ENCODE results near the gene SCIN. TPM values are rescaled to one million over a fixed set of nuclear protein-coding genes. Genes with fewer than 3 reads are reported as not detected.

SCIN gene
- total RNA-seq, 1 experiment from 2014 or later = 28.3 TPM

DNA sequence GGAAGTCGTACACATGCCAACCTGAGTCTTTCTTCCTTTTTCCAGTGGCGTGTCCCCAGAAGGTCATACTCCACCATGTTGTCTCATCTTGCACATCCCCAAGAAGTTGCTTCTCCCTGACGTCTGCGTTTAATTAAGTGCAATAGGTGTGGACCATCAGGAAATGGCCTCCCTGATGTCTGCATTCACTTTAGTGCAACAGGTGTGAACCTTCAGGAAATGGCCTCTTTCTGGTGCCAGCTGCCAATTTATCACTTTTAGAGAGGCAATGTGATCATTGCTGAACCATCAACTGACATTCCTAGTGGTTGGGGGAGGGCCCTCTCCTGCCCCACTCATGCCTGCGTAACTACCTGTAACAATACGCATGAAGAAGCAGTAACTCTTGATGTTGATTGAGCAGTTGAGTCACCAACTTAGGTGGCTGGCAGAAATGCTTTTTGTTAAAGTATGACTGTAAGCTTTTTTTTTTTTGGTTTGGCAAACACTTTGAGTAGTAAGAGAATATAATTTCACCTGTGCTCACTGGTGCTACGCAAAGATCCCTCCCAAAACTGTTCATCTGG lies 25.8 kb downstream of the SCIN start:
- Mint-ChIP-seq H3K4me3 (ENCODE audit: low read depth, unreplicated experiment) (no peak overlapping the region), H3K9me3 (ENCODE audit: low read depth, unreplicated experiment) (peaks cover 8% of the 10 kb centered on the region), H3K36me3 (ENCODE audit: insufficient read depth, unreplicated experiment) (no peaks in the 10 kb centered on the region), H3K27me3 (ENCODE audit: unreplicated experiment) (no peaks in the 10 kb centered on the region), H3K4me1 (ENCODE audit: low read depth, unreplicated experiment) (no peaks in the 10 kb centered on the region), H3K27ac (ENCODE audit: unreplicated experiment) (no peak overlapping the region)
- no TSS peak for BruUV-seq (replicated peaks)
- intact Hi-C loops (cut with micrococcal nuclease; ENCODE audit: unreplicated experiment) = no loop called here
- CTCF ChIA-PET = interaction anchor here (0.7 kb wide), 1 partner anchor 15 kb away, joined by 4 read pairs; no protein-coding TSS in a partner anchor
- TF ChIP-seq, protein P1, sequence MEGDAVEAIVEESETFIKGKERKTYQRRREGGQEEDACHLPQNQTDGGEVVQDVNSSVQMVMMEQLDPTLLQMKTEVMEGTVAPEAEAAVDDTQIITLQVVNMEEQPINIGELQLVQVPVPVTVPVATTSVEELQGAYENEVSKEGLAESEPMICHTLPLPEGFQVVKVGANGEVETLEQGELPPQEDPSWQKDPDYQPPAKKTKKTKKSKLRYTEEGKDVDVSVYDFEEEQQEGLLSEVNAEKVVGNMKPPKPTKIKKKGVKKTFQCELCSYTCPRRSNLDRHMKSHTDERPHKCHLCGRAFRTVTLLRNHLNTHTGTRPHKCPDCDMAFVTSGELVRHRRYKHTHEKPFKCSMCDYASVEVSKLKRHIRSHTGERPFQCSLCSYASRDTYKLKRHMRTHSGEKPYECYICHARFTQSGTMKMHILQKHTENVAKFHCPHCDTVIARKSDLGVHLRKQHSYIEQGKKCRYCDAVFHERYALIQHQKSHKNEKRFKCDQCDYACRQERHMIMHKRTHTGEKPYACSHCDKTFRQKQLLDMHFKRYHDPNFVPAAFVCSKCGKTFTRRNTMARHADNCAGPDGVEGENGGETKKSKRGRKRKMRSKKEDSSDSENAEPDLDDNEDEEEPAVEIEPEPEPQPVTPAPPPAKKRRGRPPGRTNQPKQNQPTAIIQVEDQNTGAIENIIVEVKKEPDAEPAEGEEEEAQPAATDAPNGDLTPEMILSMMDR (IDR thresholded peaks at IDR 0.05; ENCODE audit: unreplicated experiment) = no peak
- no peak for DNase-seq

DNA sequence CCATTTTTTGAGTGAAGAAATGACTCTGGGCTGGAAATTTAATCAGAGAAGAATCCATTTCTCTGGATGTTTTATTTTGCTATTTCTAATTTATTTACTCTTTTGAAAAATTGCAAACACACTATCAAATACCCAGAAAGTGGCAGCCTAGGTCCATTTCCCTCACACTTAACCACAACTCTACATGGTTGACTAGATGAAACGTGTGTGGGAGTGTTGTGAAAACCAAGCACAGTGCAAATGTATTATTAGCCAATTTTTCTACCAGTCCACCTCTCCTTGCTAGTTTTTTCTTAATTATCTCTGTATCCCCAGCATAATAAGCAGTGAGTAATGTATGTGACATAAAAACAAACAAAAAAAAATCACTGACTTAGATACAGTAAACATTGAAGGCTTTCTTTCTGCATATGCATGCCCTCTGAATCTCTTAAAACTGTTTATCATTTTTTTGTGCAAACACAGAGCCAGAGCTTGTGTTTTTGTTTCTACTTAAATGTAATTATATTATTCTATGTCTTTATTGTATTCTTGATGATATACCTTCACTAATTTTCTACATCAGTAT lies 30.9 kb downstream of the SCIN start:
- Mint-ChIP-seq H3K4me3 (ENCODE audit: low read depth, unreplicated experiment) (no peak overlapping the region), H3K9me3 (ENCODE audit: low read depth, unreplicated experiment) (no peaks in the 10 kb centered on the region), H3K4me1 (ENCODE audit: low read depth, unreplicated experiment) (no peaks in the 10 kb centered on the region), H3K36me3 (ENCODE audit: insufficient read depth, unreplicated experiment) (no peaks in the 10 kb centered on the region), H3K27ac (ENCODE audit: unreplicated experiment) (no peak overlapping the region), H3K27me3 (ENCODE audit: unreplicated experiment) (no peaks in the 10 kb centered on the region)
- no TSS peak for BruUV-seq (replicated peaks)
- TF ChIP-seq, protein P1 (IDR thresholded peaks at IDR 0.05; ENCODE audit: unreplicated experiment) = no peak
- no peak for DNase-seq
- intact Hi-C loops (cut with micrococcal nuclease; ENCODE audit: unreplicated experiment) = no loop called here
- CTCF ChIA-PET = no interaction called here

DNA sequence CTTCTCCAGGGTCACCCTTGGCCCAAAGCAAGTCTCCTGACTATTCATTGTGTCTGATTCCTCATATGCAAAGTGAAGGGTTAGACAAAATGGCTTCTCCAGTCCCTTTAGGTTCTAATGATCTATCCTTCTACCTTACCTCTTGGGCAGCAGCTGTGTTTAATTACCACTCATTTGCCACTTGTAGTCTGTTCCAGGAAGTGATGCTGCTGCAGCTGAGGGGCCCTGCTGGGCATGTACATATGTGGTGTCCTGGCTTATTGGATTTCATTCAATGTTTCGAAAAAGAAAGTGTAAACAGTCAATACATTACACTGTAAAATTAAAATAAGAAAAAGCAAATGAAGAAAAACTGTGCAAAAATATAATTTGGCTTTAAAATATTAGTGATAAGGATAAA lies 36.6 kb downstream of the SCIN start:
- CTCF ChIA-PET = interaction anchor here (0.6 kb wide), 1 partner anchor 34 kb away, joined by 3 read pairs; no protein-coding TSS in a partner anchor
- H3K9me3 Mint-ChIP-seq (ENCODE audit: low read depth, unreplicated experiment) = no peaks in the 10 kb centered on the region
- H3K4me1 Mint-ChIP-seq (ENCODE audit: low read depth, unreplicated experiment) = no peaks in the 10 kb centered on the region
- no TSS peak for BruUV-seq (replicated peaks)
- no peak overlapping the region for H3K27ac Mint-ChIP-seq (ENCODE audit: unreplicated experiment)
- TF ChIP-seq, protein P1 (IDR thresholded peaks at IDR 0.05; ENCODE audit: unreplicated experiment) = no peak
- intact Hi-C loops (cut with micrococcal nuclease; ENCODE audit: unreplicated experiment) = no loop called here
- no peak for DNase-seq
- H3K36me3 Mint-ChIP-seq (ENCODE audit: insufficient read depth, unreplicated experiment) = no peaks in the 10 kb centered on the region
- H3K27me3 Mint-ChIP-seq (ENCODE audit: unreplicated experiment) = no peaks in the 10 kb centered on the region
- no peak overlapping the region for H3K4me3 Mint-ChIP-seq (ENCODE audit: low read depth, unreplicated experiment)

DNA sequence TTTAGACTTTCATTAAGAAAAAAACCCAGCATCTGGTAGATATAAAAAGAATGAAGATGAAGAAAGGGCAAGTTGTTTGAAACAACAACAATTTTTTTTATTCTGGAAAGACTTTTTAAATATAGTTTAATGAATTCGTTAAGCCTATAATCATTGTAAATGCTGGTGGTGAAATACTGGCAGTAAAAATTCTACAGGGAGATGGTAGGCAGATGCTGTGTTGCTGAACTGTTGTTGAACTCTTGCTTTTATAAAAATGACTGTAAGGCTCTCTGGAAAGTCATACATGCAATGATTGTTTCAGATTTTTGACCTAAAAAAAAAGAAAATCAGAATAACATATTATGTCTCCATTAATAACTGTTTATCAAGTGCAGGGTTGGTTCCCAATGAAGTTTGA lies 39.0 kb downstream of the SCIN start:
- Mint-ChIP-seq H3K36me3 (ENCODE audit: insufficient read depth, unreplicated experiment) (no peaks in the 10 kb centered on the region), H3K27me3 (ENCODE audit: unreplicated experiment) (no peaks in the 10 kb centered on the region), H3K4me3 (ENCODE audit: low read depth, unreplicated experiment) (no peak overlapping the region), H3K9me3 (ENCODE audit: low read depth, unreplicated experiment) (no peaks in the 10 kb centered on the region), H3K27ac (ENCODE audit: unreplicated experiment) (no peak overlapping the region), H3K4me1 (ENCODE audit: low read depth, unreplicated experiment) (no peaks in the 10 kb centered on the region)
- DNase-seq = no peak
- TF ChIP-seq, protein P1 (IDR thresholded peaks at IDR 0.05; ENCODE audit: unreplicated experiment) = no peak
- intact Hi-C loops (cut with micrococcal nuclease; ENCODE audit: unreplicated experiment) = no loop called here
- CTCF ChIA-PET = no interaction called here
- BruUV-seq (replicated peaks) = no TSS peak

Data from Calu3 (cell line).